ENCODE data around the gene GOLGA5.
"Not testable (repeated sequence)": the region's sequence is repeated elsewhere in the genome, so short reads cannot be mapped to it uniquely, and the experiment has no call there.

Gene GOLGA5

DNA sequence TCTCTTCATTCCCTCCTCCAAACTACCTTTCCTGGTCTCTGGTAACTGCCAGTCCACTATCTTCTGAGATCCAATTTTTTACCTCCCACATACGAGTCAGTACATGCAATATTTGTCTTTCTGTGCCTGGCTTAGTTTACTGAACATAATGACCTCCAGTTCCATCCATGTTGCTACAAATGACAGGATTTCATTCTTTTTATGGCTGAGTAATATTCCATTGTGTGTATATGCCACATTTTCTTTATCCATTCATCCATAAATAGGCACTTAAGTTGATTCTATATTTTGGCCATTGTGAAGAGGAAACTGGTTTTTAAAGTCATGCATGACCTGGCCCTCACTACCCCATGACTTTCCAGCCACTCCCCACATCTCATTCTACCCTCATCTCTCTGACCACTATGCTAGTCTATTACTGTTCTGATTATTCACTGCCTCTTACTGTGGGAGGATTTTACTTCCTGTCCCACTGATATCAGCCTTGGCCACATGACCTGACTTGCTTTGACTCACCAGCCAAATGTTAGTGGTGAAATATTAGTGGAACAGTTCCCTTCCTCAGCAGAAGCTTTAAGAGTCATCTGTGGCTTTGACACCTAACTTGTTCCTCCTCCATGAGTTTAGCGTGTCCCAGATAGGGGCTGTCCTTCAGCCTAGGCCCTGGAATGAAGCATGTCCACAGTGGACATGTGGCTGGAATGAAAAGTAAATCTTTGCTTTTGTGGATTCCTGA, 52.2 kb downstream of the GOLGA5 start:
- Histone ChIP-seq H3K4me1 (ENCODE audit: insufficient read depth, low read length) (no peaks in the 10 kb centered on the region), H3K27ac (ENCODE audit: low read depth, low read length) (no peak overlapping the region)

DNA sequence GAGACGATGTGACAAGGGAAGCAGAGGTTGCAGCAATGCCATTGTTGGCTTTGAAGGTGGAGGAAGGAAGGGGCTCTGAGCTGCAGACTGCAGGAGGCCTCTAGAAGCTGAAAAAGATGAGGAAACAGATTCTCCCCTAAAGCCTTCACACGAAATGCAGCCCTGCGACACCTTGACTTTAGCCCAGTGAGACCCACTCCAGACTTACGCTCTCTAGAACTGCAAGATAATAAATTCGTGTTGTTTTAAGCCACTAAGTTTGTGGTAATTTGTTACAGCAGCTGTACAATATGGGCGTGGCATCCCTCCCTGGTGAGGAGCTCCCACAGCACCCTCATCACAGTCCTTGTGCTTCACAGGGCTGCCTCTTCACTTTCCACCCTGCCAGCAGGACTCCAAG, 53.2 kb downstream of the GOLGA5 start:
- Histone ChIP-seq H3K4me3 (ENCODE audit: low read depth in 1 of 2, low read length in 2 of 2) (no peak overlapping the region), H3K9ac (ENCODE audit: low read length) (no peak overlapping the region), H3K27me3 (ENCODE audit: control insufficient read depth in 1 of 2, insufficient read depth in 2 of 2, low read length in 2 of 2) (no peaks in the 10 kb centered on the region), H3K36me3 (ENCODE audit: insufficient read depth, low read length) (no peaks in the 10 kb centered on the region), H3K9me3 (ENCODE audit: low read length) (no peaks in the 10 kb centered on the region), H3K4me1 (ENCODE audit: insufficient read depth, low read length) (no peaks in the 10 kb centered on the region), H3K27ac (ENCODE audit: low read depth, low read length) (no peak overlapping the region)

More for the DNA sequence above, 52.2 kb downstream of the GOLGA5 start:
- Histone ChIP-seq H3K36me3 (ENCODE audit: insufficient read depth, low read length) (no peaks in the 10 kb centered on the region), H3K27me3 (ENCODE audit: control insufficient read depth in 1 of 2, insufficient read depth in 2 of 2, low read length in 2 of 2) (no peaks in the 10 kb centered on the region), H3K9me3 (ENCODE audit: low read length) (no peaks in the 10 kb centered on the region), H3K9ac (ENCODE audit: low read length) (no peak overlapping the region), H3K4me3 (ENCODE audit: low read depth in 1 of 2, low read length in 2 of 2) (no peak overlapping the region)

DNA sequence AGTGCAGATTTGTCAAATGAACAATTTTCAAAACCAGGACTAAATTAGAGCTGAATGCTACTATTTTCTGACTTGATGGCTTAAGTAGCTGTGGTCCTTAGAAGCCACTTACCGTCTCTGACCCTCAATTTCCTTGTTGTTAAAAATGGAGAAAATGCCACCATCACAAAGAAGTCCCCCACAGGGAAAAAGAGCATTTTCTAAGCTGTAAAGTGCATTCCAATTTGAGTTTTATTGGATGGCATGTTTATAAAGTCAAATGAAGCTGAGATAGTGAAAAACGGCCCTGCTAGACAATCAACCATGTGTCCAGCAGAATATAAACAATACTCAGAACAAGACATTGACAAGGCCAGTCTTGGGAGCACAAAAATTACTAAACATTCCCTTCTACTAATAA, 53.6 kb downstream of the GOLGA5 start:
- H3K27ac ChIP-seq (ENCODE audit: low read depth, low read length): no peak overlapping the region
- H3K9ac ChIP-seq (ENCODE audit: low read length): no peak overlapping the region
- H3K36me3 ChIP-seq (ENCODE audit: insufficient read depth, low read length): no peaks in the 10 kb centered on the region
- no peaks in the 10 kb centered on the region for H3K4me1 ChIP-seq (ENCODE audit: insufficient read depth, low read length)
- no peaks in the 10 kb centered on the region for H3K9me3 ChIP-seq (ENCODE audit: low read length)
- no peak overlapping the region for H3K4me3 ChIP-seq (ENCODE audit: low read depth in 1 of 2, low read length in 2 of 2)
- H3K27me3 ChIP-seq (ENCODE audit: control insufficient read depth in 1 of 2, insufficient read depth in 2 of 2, low read length in 2 of 2): no peaks in the 10 kb centered on the region

DNA sequence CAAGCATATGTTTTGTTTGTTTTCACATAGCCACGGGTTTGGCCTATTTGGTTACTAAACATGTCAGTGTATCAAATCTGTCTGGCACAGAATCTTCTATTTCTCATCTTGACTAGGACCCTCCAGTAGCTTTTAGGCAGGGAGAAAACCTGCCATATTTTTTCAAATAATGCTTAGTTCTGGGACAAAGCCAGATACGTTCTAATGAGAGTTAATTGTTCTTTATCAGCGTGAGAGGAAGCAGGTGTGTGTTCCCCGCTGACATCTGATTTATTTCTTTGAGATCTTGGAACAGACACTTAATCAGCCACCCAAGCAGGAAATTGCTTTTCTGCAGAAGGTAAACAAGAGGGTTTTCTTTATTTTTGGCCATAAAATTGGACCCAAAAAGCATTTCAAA, 54.8 kb downstream of the GOLGA5 start:
- H3K4me1 ChIP-seq (ENCODE audit: insufficient read depth, low read length): no peaks in the 10 kb centered on the region
- H3K27ac ChIP-seq (ENCODE audit: low read depth, low read length): no peak overlapping the region
- H3K27me3 ChIP-seq (ENCODE audit: control insufficient read depth in 1 of 2, insufficient read depth in 2 of 2, low read length in 2 of 2): no peaks in the 10 kb centered on the region
- no peak overlapping the region for H3K4me3 ChIP-seq (ENCODE audit: low read depth in 1 of 2, low read length in 2 of 2)
- no peak overlapping the region for H3K9ac ChIP-seq (ENCODE audit: low read length)
- H3K9me3 ChIP-seq (ENCODE audit: low read length): no peaks in the 10 kb centered on the region
- H3K36me3 ChIP-seq (ENCODE audit: insufficient read depth, low read length): no peaks in the 10 kb centered on the region

DNA sequence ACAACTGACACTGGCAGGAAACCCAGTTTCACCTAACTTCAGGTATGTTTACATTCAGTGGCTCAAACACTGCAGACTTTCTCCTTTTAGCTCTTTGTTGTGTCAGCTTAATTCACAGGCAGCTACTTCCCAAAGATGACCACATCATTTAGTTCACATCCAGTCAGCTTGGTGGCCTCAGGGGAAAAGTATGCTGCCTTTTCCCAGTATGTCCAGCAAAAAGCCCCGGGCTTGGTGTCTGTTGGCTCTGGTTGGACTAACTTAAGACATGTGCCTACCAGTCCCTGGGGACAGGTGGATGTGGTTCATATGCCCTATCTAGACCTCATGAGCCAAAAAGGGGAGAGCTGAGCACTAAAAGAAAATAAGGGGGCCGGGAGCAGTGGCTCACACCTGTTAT, 56.4 kb downstream of the GOLGA5 start:
- Histone ChIP-seq H3K27ac (ENCODE audit: low read depth, low read length) (no peak overlapping the region), H3K4me1 (ENCODE audit: insufficient read depth, low read length) (no peaks in the 10 kb centered on the region)

DNA sequence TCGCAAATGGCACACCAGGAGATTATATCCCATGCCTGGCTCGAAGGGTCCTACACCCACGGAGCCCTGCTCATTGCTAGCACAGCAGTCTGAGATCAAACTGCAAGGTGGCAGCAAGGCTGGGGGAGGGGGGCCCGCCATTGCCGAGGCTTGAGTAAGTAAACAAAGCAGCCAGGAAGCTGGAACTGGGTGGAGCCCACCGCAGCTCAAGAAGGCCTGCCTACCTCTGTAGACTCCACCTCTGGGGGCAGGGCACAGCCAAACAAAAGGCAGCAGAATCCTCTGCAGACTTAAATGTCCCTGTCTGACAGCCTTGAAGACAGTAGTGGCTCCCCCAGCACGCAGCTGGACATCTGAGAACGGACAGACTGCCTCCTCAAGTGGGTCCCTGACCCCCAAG, 59.0 kb downstream of the GOLGA5 start:
- H3K27me3 ChIP-seq (ENCODE audit: control insufficient read depth in 1 of 2, insufficient read depth in 2 of 2, low read length in 2 of 2); H3K36me3 ChIP-seq (ENCODE audit: insufficient read depth, low read length); H3K27ac ChIP-seq (ENCODE audit: low read depth, low read length); H3K4me1 ChIP-seq (ENCODE audit: insufficient read depth, low read length); H3K4me3 ChIP-seq (ENCODE audit: low read depth in 1 of 2, low read length in 2 of 2); H3K9ac ChIP-seq (ENCODE audit: low read length); H3K9me3 ChIP-seq (ENCODE audit: low read length): not testable (repeated sequence)

More for the DNA sequence above, 56.4 kb downstream of the GOLGA5 start:
- Histone ChIP-seq H3K9me3 (ENCODE audit: low read length) (no peaks in the 10 kb centered on the region), H3K27me3 (ENCODE audit: control insufficient read depth in 1 of 2, insufficient read depth in 2 of 2, low read length in 2 of 2) (no peaks in the 10 kb centered on the region), H3K36me3 (ENCODE audit: insufficient read depth, low read length) (no peaks in the 10 kb centered on the region), H3K4me3 (ENCODE audit: low read depth in 1 of 2, low read length in 2 of 2) (no peak overlapping the region), H3K9ac (ENCODE audit: low read length) (no peak overlapping the region)

DNA sequence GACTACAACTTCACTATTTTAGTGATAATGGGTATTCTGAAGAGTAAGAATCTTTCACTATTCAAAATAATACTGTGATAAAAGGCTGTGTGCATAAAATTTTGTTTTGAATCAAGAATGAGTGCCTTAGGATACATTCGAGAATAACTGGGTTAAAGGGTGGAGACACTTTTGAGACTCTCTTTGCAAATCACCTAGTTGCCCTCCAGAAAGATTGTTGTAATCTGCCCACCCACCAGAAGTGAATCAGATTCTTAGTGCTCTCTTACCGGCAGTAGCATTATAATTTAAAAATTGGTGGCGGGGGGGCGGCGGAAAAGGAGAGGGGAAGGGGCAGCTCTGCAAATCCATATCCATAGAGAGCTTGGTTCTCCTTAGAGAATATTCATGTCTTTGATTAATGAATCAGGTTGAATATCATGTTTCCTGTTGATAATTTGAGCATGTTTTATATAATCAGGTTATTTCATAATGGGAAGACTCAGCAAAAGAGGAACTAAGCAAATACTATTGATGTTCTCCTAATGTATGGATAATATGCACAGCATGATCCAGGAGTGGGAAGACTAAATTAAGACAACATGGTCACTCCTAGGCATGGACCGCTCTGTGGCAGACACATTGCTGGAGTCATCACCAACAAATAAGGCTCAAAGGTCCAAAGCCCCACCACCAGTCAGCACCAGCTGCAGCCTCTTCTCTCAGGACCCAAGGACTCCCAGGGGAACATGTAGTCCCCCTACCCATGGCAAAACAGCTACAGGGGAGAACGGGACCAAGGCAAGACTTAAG, 66.1 kb downstream of the GOLGA5 start:
- H3K27ac ChIP-seq (ENCODE audit: low read depth, low read length): no peak overlapping the region
- H3K4me3 ChIP-seq (ENCODE audit: low read depth in 1 of 2, low read length in 2 of 2): no peak overlapping the region
- H3K27me3 ChIP-seq (ENCODE audit: control insufficient read depth in 1 of 2, insufficient read depth in 2 of 2, low read length in 2 of 2): no peaks in the 10 kb centered on the region
- H3K9me3 ChIP-seq (ENCODE audit: low read length): no peaks in the 10 kb centered on the region
- no peak overlapping the region for H3K9ac ChIP-seq (ENCODE audit: low read length)
- H3K4me1 ChIP-seq (ENCODE audit: insufficient read depth, low read length): no peaks in the 10 kb centered on the region
- no peaks in the 10 kb centered on the region for H3K36me3 ChIP-seq (ENCODE audit: insufficient read depth, low read length)

DNA sequence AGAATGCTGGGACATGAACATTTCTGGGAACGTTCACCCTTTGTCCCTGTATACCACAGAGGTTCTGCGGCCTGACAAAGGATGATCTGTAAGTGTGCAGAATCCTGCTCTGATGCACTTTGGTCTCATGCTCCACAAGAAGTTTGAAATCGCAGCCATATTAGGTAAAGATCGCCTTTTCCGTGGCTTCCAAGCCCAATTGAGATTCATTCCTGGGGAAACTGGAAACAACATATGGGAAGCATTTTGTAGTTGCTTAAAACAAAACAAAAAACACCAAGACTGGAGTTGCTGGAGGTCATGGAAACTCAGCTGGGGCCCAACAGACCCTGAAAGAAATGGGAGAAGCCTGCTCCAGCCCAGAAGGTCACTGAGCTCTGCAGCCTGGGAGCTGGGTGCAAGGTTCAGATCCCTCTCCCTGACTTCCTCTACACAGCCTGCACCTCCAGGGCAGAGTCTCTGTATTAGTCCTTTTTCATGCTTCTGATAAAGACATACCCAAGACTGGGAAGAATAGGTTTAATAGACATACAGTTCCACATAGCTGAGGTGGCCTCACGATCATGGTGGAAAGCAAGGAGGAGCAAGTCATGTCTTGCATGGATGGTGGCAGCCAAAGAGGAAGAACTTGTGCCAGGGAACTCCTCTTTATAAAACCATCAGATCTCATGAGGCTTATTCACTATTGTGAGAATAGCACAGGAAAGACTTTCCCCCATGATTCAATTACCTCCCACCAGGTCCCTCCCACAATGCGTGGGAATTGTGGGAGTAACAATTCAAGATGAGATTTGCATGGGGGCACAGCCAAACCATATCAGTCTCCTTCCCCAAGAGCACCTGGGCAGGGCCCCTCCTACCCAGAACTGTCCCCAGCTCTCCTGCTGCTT, 68.0 kb downstream of the GOLGA5 start:
- Histone ChIP-seq H3K4me3 (ENCODE audit: low read depth in 1 of 2, low read length in 2 of 2) (no peak overlapping the region), H3K27ac (ENCODE audit: low read depth, low read length) (no peak overlapping the region), H3K36me3 (ENCODE audit: insufficient read depth, low read length) (no peaks in the 10 kb centered on the region), H3K9ac (ENCODE audit: low read length) (no peak overlapping the region), H3K4me1 (ENCODE audit: insufficient read depth, low read length) (no peaks in the 10 kb centered on the region), H3K27me3 (ENCODE audit: control insufficient read depth in 1 of 2, insufficient read depth in 2 of 2, low read length in 2 of 2) (no peaks in the 10 kb centered on the region), H3K9me3 (ENCODE audit: low read length) (no peaks in the 10 kb centered on the region)

DNA sequence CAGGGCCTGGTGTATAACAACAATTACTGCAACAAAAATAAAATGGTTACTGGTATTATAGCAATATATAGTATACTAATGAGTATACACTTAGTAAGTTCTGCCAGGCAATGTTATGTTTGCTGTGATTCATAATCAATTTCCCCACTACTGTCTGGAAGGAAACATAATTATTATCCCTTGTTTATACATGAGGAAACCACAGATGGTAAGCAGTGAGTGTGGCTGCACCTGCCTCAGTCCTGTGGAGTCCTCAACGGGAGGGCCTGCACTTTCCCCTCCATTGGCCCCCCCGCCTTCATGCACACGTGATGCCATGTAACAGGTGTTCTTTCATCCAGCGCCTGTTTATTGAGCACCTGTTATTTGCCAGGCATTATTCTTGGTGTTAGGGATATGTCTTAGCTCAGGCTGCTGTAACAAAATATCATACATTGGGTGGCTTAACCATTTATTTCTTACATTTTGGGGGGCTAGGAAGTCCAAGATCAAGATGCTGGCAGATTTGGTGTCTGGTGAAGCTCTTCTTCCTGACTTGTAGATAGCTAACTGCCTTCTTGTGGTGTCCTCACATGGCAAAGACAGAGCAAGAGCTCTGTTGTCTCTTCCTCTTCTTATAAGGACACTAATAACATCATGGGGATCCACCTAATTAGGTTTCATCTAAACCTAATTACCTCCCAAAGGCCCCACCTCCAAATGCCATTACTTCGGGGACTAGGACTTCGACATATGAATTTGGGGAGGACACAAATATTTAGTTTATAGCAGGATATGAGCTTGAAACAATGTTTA, 69.4 kb downstream of the GOLGA5 start:
- Histone ChIP-seq H3K36me3 (ENCODE audit: insufficient read depth, low read length) (no peaks in the 10 kb centered on the region), H3K27ac (ENCODE audit: low read depth, low read length) (no peak overlapping the region), H3K4me3 (ENCODE audit: low read depth in 1 of 2, low read length in 2 of 2) (no peak overlapping the region), H3K9ac (ENCODE audit: low read length) (no peak overlapping the region), H3K9me3 (ENCODE audit: low read length) (no peaks in the 10 kb centered on the region), H3K4me1 (ENCODE audit: insufficient read depth, low read length) (no peaks in the 10 kb centered on the region), H3K27me3 (ENCODE audit: control insufficient read depth in 1 of 2, insufficient read depth in 2 of 2, low read length in 2 of 2) (no peaks in the 10 kb centered on the region)

DNA sequence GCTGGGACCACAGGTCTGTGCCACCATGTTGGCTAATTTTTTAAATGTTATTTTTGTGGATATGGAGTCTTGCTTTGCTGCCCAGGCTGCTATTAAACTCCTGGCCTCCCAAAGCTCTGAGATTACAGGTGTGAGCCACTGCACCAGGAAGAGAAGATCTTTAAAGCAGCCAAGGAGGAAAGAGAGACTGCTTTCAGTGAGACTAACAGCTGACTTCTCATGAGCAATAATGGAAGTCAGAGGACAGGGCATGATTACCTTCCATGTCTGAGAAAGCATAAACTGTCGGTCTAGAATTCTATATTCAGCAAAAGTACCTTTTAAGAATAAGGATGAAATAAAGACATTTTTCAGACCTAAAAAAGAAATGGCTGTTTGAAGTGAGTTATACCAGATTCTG, 71.6 kb downstream of the GOLGA5 start:
- Histone ChIP-seq H3K9ac (ENCODE audit: low read length) (no peak overlapping the region), H3K4me3 (ENCODE audit: low read depth in 1 of 2, low read length in 2 of 2) (no peak overlapping the region), H3K27ac (ENCODE audit: low read depth, low read length) (no peak overlapping the region), H3K27me3 (ENCODE audit: control insufficient read depth in 1 of 2, insufficient read depth in 2 of 2, low read length in 2 of 2) (no peaks in the 10 kb centered on the region), H3K4me1 (ENCODE audit: insufficient read depth, low read length) (no peaks in the 10 kb centered on the region), H3K36me3 (ENCODE audit: insufficient read depth, low read length) (no peaks in the 10 kb centered on the region), H3K9me3 (ENCODE audit: low read length) (no peaks in the 10 kb centered on the region)
